Gastroesophageal sphincter (tissue), 4 donors: ENCODE results near the gene DHRS7C. TPM values are rescaled to one million over a fixed set of nuclear protein-coding genes. Genes with fewer than 3 reads are reported as not detected.

ENCODE experiments used
- ATAC-seq: fragments of 150-250 bp; one replicate; pipeline ENCODE4 v1.9.1; 2016; ENCODE audit warnings: mild to moderate bottlenecking, moderate library complexity
- H3K27ac ChIP-seq, 4 donors: fragments of 200-600 bp; sonication (generic) in 3 of 4; 1 replicate in 3 of 4; 2 replicates in 1 of 4; pipeline ENCODE4 v1.5.1; 2016 to 2019
- H3K27me3 ChIP-seq: fragments of 200-600 bp; sonication (generic); one replicate; pipeline ENCODE4 v1.5.1; 2019
- H3K36me3 ChIP-seq, 2 donors: fragments of 200-600 bp; sonication (generic); one replicate each; pipeline ENCODE4 v1.5.1; 2019; ENCODE audit warnings: control low read depth in 1 of 2
- H3K4me1 ChIP-seq, 3 donors: fragments of 200-600 bp; sonication (generic); 1 replicate in 2 of 3; 2 replicates in 1 of 3; pipeline ENCODE4 v1.5.1; 2016 to 2019; ENCODE audit warnings: control low read depth in 2 of 3
- H3K4me3 ChIP-seq, 2 donors: fragments of 200-600 bp; sonication (generic); one replicate each; pipeline ENCODE4 v1.5.1; 2019; ENCODE audit warnings: mild to moderate bottlenecking in 1 of 2, moderate library complexity in 1 of 2
- H3K9me3 ChIP-seq, 3 donors: fragments of 200-600 bp; sonication (generic); one replicate each; pipeline ENCODE4 v1.5.1; 2017 to 2019; ENCODE audit warnings: control low read depth in 2 of 3
- EP300 ChIP-seq: sonication (generic); formaldehyde crosslinking; IDR thresholded peaks from one replicate; pipeline ENCODE4 v1.6.1; 2017; ENCODE audit warnings: antibody characterized with exemption, mild to moderate bottlenecking
- POLR2A ChIP-seq, 2 donors: fragments of 450-650 bp; IDR thresholded peaks; one replicate each; pipeline ENCODE4 v1.6.1; 2017; ENCODE audit warnings: antibody characterized with exemption in 2 of 2, mild to moderate bottlenecking in 2 of 2, moderate library complexity in 1 of 2
- POLR2AphosphoS5 ChIP-seq: sonication (generic); formaldehyde crosslinking; IDR thresholded peaks from one replicate; pipeline ENCODE4 v1.6.1; 2017; ENCODE audit warnings: antibody characterized with exemption
- WGBS, 2 donors: methylation state at CpG; one replicate each; pipeline ENCODE4 v1.1.5; 2018; ENCODE audit warnings: low coverage in 1 of 2; 5-methylcytosine and 5-hydroxymethylcytosine counted together
- total RNA-seq, 4 donors: library from RNA; depleted of rRNA; stranded (reverse); fragments of >200 nt; gene quantifications; one replicate each; pipeline ENCODE4 v1.1.0, GENCODE V29; 2016
- TF ChIP-seq, protein P1 (sequence below), 4 experiments: fragments of 200-600 bp in 2 of 4; fragments of 450-650 bp in 2 of 4; sonication (generic) in 1 of 4; IDR thresholded peaks; one replicate each; pipeline ENCODE4 v1.5.1; 2017 to 2019; ENCODE audit warnings: antibody characterized with exemption in 4 of 4, mild to moderate bottlenecking in 2 of 4, moderate library complexity in 2 of 4

The DHRS7C gene
- total RNA-seq, 4 donors from 2014 or later: not detected

GRCh38 chr17:9802697-9803096 lies 11.3 kb upstream of the DHRS7C start:
- no peak for TF ChIP-seq POLR2A (IDR thresholded peaks at IDR 0.05)
- no peak for TF ChIP-seq POLR2AphosphoS5
- no peak for TF ChIP-seq EP300
- TF ChIP-seq, protein P1, sequence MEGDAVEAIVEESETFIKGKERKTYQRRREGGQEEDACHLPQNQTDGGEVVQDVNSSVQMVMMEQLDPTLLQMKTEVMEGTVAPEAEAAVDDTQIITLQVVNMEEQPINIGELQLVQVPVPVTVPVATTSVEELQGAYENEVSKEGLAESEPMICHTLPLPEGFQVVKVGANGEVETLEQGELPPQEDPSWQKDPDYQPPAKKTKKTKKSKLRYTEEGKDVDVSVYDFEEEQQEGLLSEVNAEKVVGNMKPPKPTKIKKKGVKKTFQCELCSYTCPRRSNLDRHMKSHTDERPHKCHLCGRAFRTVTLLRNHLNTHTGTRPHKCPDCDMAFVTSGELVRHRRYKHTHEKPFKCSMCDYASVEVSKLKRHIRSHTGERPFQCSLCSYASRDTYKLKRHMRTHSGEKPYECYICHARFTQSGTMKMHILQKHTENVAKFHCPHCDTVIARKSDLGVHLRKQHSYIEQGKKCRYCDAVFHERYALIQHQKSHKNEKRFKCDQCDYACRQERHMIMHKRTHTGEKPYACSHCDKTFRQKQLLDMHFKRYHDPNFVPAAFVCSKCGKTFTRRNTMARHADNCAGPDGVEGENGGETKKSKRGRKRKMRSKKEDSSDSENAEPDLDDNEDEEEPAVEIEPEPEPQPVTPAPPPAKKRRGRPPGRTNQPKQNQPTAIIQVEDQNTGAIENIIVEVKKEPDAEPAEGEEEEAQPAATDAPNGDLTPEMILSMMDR (IDR thresholded peaks at IDR 0.05): no peak

DNA sequence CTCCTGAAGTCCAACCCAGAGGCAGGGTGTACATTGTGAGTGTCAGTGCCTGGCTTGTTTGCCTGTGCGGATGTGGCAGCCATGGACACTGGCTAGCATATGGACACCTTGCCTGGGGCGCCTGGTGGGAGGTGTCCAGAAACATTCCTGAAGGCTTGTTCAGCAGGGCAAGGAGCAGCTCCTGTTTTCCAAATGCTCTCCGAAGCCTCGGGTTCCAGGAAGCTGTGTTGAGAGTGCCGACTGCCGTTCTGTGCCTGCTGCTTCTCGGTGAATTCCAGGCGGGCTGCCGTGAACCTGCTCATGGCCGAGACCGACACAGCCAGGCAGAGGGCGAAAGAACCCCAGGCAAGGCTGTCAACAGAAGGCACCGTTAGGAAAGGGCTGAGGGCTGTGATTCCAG lies 10.9 kb upstream of the DHRS7C start:
- Histone ChIP-seq H3K27ac (no peak overlapping the region), H3K4me3 (no peak overlapping the region), H3K4me1 (no peaks in the 10 kb centered on the region), H3K36me3 (no peaks in the 10 kb centered on the region), H3K27me3 (peaks cover 5% of the 10 kb centered on the region), H3K9me3 (peaks cover 0 to 20% (median 0%) of the 10 kb centered on the region in 3 donors)
- WGBS, 2 donors: no CpG with 5 or more reads among the region's 13 CpGs
- no peak for ATAC-seq
- TF ChIP-seq POLR2A (IDR thresholded peaks at IDR 0.05) (no peak), POLR2AphosphoS5 (no peak), EP300 (no peak)
- TF ChIP-seq, protein P1 (IDR thresholded peaks at IDR 0.05): no peak

More at GRCh38 chr17:9802697-9803096, 11.3 kb upstream of the DHRS7C start:
- 77 to 92% methylated on average over 1 to 2 of the region's 4 CpGs for WGBS, 2 donors
- ATAC-seq: no peak
- no peaks in the 10 kb centered on the region for H3K4me1 ChIP-seq
- H3K4me3 ChIP-seq: no peak overlapping the region
- no peak overlapping the region for H3K27ac ChIP-seq
- H3K36me3 ChIP-seq: no peaks in the 10 kb centered on the region
- peaks cover 5% of the 10 kb centered on the region for H3K27me3 ChIP-seq
- peaks cover 0 to 20% (median 0%) of the 10 kb centered on the region in 3 donors for H3K9me3 ChIP-seq

GRCh38 chr17:9801505-9801904 lies 10.1 kb upstream of the DHRS7C start:
- H3K27ac ChIP-seq: no peak overlapping the region
- no peak for ATAC-seq

DNA sequence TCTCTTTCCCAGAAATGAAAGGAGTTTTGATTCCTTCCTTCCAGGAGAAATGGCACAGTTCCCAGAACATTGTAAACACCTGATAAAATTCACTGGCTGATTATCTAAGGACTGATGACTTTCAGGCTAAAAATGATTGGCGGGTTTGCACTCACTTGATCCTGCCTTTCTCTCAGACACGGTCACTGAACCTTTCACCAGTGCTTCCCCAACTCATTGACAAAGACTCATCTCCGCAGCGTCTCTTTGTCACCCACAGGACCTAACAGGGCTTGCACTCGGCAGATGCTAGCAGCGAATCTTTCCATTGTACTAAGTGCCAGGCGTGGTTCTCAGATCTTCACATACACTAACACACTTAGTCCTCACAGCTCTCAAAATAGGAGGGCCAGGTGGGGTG lies 7.3 kb upstream of the DHRS7C start:
- H3K27me3 ChIP-seq: peaks cover 5% of the 10 kb centered on the region

More at GRCh38 chr17:9801505-9801904, 10.1 kb upstream of the DHRS7C start:
- Histone ChIP-seq H3K9me3 (peaks cover 0 to 20% (median 0%) of the 10 kb centered on the region in 3 donors), H3K4me1 (no peaks in the 10 kb centered on the region), H3K4me3 (no peak overlapping the region), H3K27me3 (peaks cover 5% of the 10 kb centered on the region), H3K36me3 (no peaks in the 10 kb centered on the region)
- 34 to 46% methylated on average over 2 of the region's 2 CpGs for WGBS, 2 donors
- TF ChIP-seq, protein P1 (IDR thresholded peaks at IDR 0.05): no peak
- TF ChIP-seq POLR2A (IDR thresholded peaks at IDR 0.05) (no peak), POLR2AphosphoS5 (no peak), EP300 (no peak)

DNA sequence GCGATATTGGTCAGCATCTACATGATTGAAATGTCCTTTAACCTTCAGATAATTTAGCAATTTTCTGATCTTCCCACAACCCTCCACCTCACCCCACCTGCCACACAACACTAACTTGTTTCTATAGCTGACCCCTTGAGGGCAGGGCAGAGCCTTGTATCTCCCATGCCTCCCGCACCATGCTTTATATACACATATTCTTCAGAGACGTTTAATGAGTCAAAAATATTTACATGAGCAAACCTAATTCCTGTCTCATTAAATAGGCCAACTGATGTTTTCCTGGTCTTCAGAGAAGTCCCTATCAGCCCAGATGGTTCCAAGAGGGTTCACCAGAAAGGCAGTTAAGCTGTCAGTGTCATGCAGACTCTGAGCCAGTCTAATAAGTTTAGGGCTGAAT lies 6.6 kb upstream of the DHRS7C start:
- no peak overlapping the region for H3K4me3 ChIP-seq
- no peaks in the 10 kb centered on the region for H3K9me3 ChIP-seq
- no peak overlapping the region for H3K27ac ChIP-seq
- WGBS, 2 donors: 60 to 67% methylated on average over 3 of the region's 3 CpGs
- no peaks in the 10 kb centered on the region for H3K36me3 ChIP-seq
- TF ChIP-seq EP300: no peak
- H3K4me1 ChIP-seq: no peaks in the 10 kb centered on the region
- no peak for ATAC-seq
- peaks cover 5% of the 10 kb centered on the region for H3K27me3 ChIP-seq

More for the DNA sequence above, 7.3 kb upstream of the DHRS7C start:
- H3K9me3 ChIP-seq: peaks cover 0 to 1% (median 0%) of the 10 kb centered on the region in 3 donors
- no peak overlapping the region for H3K4me3 ChIP-seq
- WGBS, 2 donors: 69 to 87% methylated on average over 4 to 6 of the region's 7 CpGs
- H3K27ac ChIP-seq: no peak overlapping the region
- H3K4me1 ChIP-seq: no peaks in the 10 kb centered on the region
- no peaks in the 10 kb centered on the region for H3K36me3 ChIP-seq
- TF ChIP-seq POLR2A (IDR thresholded peaks at IDR 0.05) (no peak), POLR2AphosphoS5 (no peak), EP300 (no peak)
- TF ChIP-seq, protein P1 (IDR thresholded peaks at IDR 0.05): no peak
- no peak for ATAC-seq
